CD4-positive, CD25-positive, alpha-beta regulatory T cell (primary cell): ENCODE data around the gene ANKRD11. TPM values are rescaled to one million over a fixed set of nuclear protein-coding genes. Genes with fewer than 3 reads are reported as not detected.

Experiments used
- ATAC-seq, 2 donors: fragments of 150-1000 bp; cut with Tn5 transposase; one replicate each; pipeline ENCODE4 v1.10.0; 2021; ENCODE audit warnings: low read depth in 2 of 2, moderate number of reproducible peaks in 2 of 2, moderate library complexity in 1 of 2
- DNase-seq, 3 donors: peaks; one replicate each; pipeline versions ENCODE4 v3.0.0 to v3.0.0-alpha.2; 2012 to 2022; ENCODE audit warnings: mixed read lengths in 1 of 3
- H3K27ac ChIP-seq: one replicate; pipeline ENCODE4 v1.7.0; 2013; ENCODE audit warnings: mild to moderate bottlenecking, low read length; ENCODE audit not compliant: insufficient read depth, poor library complexity, severe bottlenecking
- H3K27me3 ChIP-seq: one replicate; pipeline ENCODE4 v1.7.0; 2013; ENCODE audit warnings: low read length; ENCODE audit not compliant: control insufficient read depth, insufficient read depth
- H3K36me3 ChIP-seq: one replicate; pipeline ENCODE4 v1.7.0; 2013; ENCODE audit warnings: mild to moderate bottlenecking, low read length, moderate library complexity; ENCODE audit not compliant: control insufficient read depth, insufficient read depth
- H3K4me1 ChIP-seq: 2 replicates; pipeline ENCODE4 v1.7.0; 2013; ENCODE audit warnings: mild to moderate bottlenecking, low read length; ENCODE audit not compliant: insufficient read depth, control insufficient read depth, poor library complexity, severe bottlenecking
- H3K4me3 ChIP-seq: one replicate; pipeline ENCODE4 v1.7.0; 2013; ENCODE audit warnings: low read depth, mild to moderate bottlenecking, low read length, moderate library complexity
- H3K9me3 ChIP-seq, 2 experiments: 1 replicate in 1 of 2; 2 replicates in 1 of 2; pipeline ENCODE4 v1.7.0; 2013; ENCODE audit warnings: low read length in 2 of 2, mild to moderate bottlenecking in 1 of 2, moderate library complexity in 1 of 2; ENCODE audit not compliant: control insufficient read depth in 2 of 2
- H3K27ac Mint-ChIP-seq, 3 donors: one replicate each; pipeline ENCODE4 v1.8.0; 2020 to 2022; ENCODE audit warnings: mild to moderate bottlenecking in 3 of 3, mixed read lengths in 3 of 3, moderate library complexity in 2 of 3
- H3K27me3 Mint-ChIP-seq: one replicate; pipeline ENCODE4 v1.8.0; 2022; ENCODE audit warnings: mild to moderate bottlenecking, mixed read lengths
- H3K36me3 Mint-ChIP-seq: one replicate; pipeline ENCODE4 v1.8.0; 2020; ENCODE audit warnings: mixed read lengths
- H3K4me1 Mint-ChIP-seq, 4 donors: one replicate each; pipeline ENCODE4 v1.8.0; 2020 to 2022; ENCODE audit warnings: mixed read lengths in 4 of 4, mild to moderate bottlenecking in 1 of 4
- H3K4me3 Mint-ChIP-seq, 4 donors: one replicate each; pipeline ENCODE4 v1.8.0; 2020 to 2022; ENCODE audit warnings: mild to moderate bottlenecking in 4 of 4, mixed read lengths in 4 of 4, moderate library complexity in 3 of 4
- H3K9me3 Mint-ChIP-seq, 7 donors: one replicate each; pipeline ENCODE4 v1.8.0; 2020 to 2022; ENCODE audit warnings: mixed read lengths in 7 of 7, mild to moderate bottlenecking in 3 of 7, moderate library complexity in 2 of 7
- polyA plus RNA-seq, 4 donors: library from polyadenylated mRNA; unstranded; fragments of 300-500 nt; fragmentation: Illumina TruSeq; gene quantifications; one replicate each; pipeline ENCODE4 v1.2.3, GENCODE V29; 2021
- total RNA-seq: library from RNA; stranded (reverse); gene quantifications from one replicate; pipeline ENCODE4 v1.2.3, GENCODE V29; 2022

Gene ANKRD11
- total and polyA plus RNA-seq, 5 donors from 2014 or later = 8.7 to 323 (median 18.6) TPM

GRCh38 chr16:89312598-89313299 is 177.6 kb downstream of the ANKRD11 start:
- Mint-ChIP-seq H3K36me3 (peaks cover 6% of the 10 kb centered on the region), H3K4me3 (peak overlapping the region in 2 of 4 donors; percentile 84 to 90)

GRCh38 chr16:89312194-89312593 is 178.2 kb downstream of the ANKRD11 start:
- Mint-ChIP-seq H3K4me3 (no peak overlapping the region), H3K27me3 (no peaks in the 10 kb centered on the region), H3K9me3 (no peaks in the 10 kb centered on the region), H3K36me3 (peaks cover 7% of the 10 kb centered on the region), H3K27ac (peak overlapping the region in 1 of 3 donors; percentile 32), H3K4me1 (peaks cover 24 to 92% (median 67%) of the 10 kb centered on the region in 4 donors)
- DNase-seq (no peak), ATAC-seq (no peak)
- no peak overlapping the region for H3K4me3 ChIP-seq
- no peaks in the 10 kb centered on the region for H3K27me3 ChIP-seq
- no peak overlapping the region for H3K27ac ChIP-seq
- peaks cover 33% of the 10 kb centered on the region for H3K36me3 ChIP-seq
- H3K9me3 ChIP-seq = no peaks in the 10 kb centered on the region
- peaks cover 75% of the 10 kb centered on the region for H3K4me1 ChIP-seq

More at GRCh38 chr16:89312598-89313299, 177.6 kb downstream of the ANKRD11 start:
- Histone ChIP-seq H3K9me3 (no peaks in the 10 kb centered on the region), H3K4me1 (peaks cover 75% of the 10 kb centered on the region), H3K36me3 (peaks cover 33% of the 10 kb centered on the region), H3K27ac (peak overlapping the region; percentile 87), H3K4me3 (no peak overlapping the region), H3K27me3 (no peaks in the 10 kb centered on the region)
- ATAC-seq (no peak), DNase-seq (no peak)
- Mint-ChIP-seq H3K9me3 (no peaks in the 10 kb centered on the region), H3K27me3 (no peaks in the 10 kb centered on the region), H3K4me1 (peaks cover 24 to 92% (median 68%) of the 10 kb centered on the region in 4 donors), H3K27ac (peak overlapping the region in 2 of 3 donors; percentile 36 to 96)

- H3K4me1 Mint-ChIP-seq = peaks cover 18 to 89% (median 63%) of the 10 kb centered on the region in 4 donors
- Histone ChIP-seq H3K36me3 (peaks cover 33% of the 10 kb centered on the region), H3K4me3 (no peak overlapping the region), H3K27ac (no peak overlapping the region), H3K27me3 (no peaks in the 10 kb centered on the region), H3K4me1 (peaks cover 72% of the 10 kb centered on the region), H3K9me3 (no peaks in the 10 kb centered on the region)
- no peaks in the 10 kb centered on the region for H3K27me3 Mint-ChIP-seq
- H3K9me3 Mint-ChIP-seq = no peaks in the 10 kb centered on the region
- ATAC-seq = no peak
- peak overlapping the region in 1 of 4 donors; percentile 2 for H3K4me3 Mint-ChIP-seq
- no peak for DNase-seq
- peaks cover 10% of the 10 kb centered on the region for H3K36me3 Mint-ChIP-seq
- peak overlapping the region in 1 of 3 donors; percentile 32 for H3K27ac Mint-ChIP-seq
Measured at GRCh38 chr16:89311636-89312035, 178.7 kb downstream of the ANKRD11 start.

GRCh38 chr16:89309438-89310122 is 180.8 kb downstream of the ANKRD11 start:
- no peak overlapping the region for H3K27ac ChIP-seq
- H3K4me1 ChIP-seq = peaks cover 51% of the 10 kb centered on the region

GRCh38 chr16:89308391-89309333 is 181.7 kb downstream of the ANKRD11 start:
- ATAC-seq (peak; percentile 29 to 43), DNase-seq (peak in 1 of 3 donors; percentile 29)
- no peaks in the 10 kb centered on the region for H3K27me3 ChIP-seq
- no peak overlapping the region for H3K27ac ChIP-seq
- H3K4me3 ChIP-seq = no peak overlapping the region
- peak overlapping the region in 1 of 3 donors; percentile 81 for H3K27ac Mint-ChIP-seq
- H3K36me3 ChIP-seq = peaks cover 46% of the 10 kb centered on the region
- H3K9me3 ChIP-seq = no peaks in the 10 kb centered on the region
- peaks cover 0 to 67% (median 42%) of the 10 kb centered on the region in 4 donors for H3K4me1 Mint-ChIP-seq
- H3K9me3 Mint-ChIP-seq = no peaks in the 10 kb centered on the region
- peaks cover 42% of the 10 kb centered on the region for H3K4me1 ChIP-seq
- no peaks in the 10 kb centered on the region for H3K27me3 Mint-ChIP-seq
- peaks cover 12% of the 10 kb centered on the region for H3K36me3 Mint-ChIP-seq
- peak overlapping the region in 2 of 4 donors; percentile 47 to 64 for H3K4me3 Mint-ChIP-seq

More at GRCh38 chr16:89309438-89310122, 180.8 kb downstream of the ANKRD11 start:
- Mint-ChIP-seq H3K4me3 (no peak overlapping the region), H3K4me1 (peaks cover 7 to 68% (median 45%) of the 10 kb centered on the region in 4 donors), H3K36me3 (peaks cover 4% of the 10 kb centered on the region), H3K27me3 (no peaks in the 10 kb centered on the region), H3K27ac (no peak overlapping the region), H3K9me3 (no peaks in the 10 kb centered on the region)
- H3K9me3 ChIP-seq = no peaks in the 10 kb centered on the region
- H3K4me3 ChIP-seq = no peak overlapping the region
- peaks cover 37% of the 10 kb centered on the region for H3K36me3 ChIP-seq
- DNase-seq (no peak), ATAC-seq (no peak)
- no peaks in the 10 kb centered on the region for H3K27me3 ChIP-seq

GRCh38 chr16:89307421-89307805 is 182.9 kb downstream of the ANKRD11 start:
- ATAC-seq = no peak
- no peak overlapping the region for H3K27ac Mint-ChIP-seq
- peaks cover 31% of the 10 kb centered on the region for H3K4me1 ChIP-seq

More at GRCh38 chr16:89307421-89307805, 182.9 kb downstream of the ANKRD11 start:
- peak overlapping the region in 1 of 4 donors; percentile 38 for H3K4me3 Mint-ChIP-seq
- H3K36me3 Mint-ChIP-seq = peaks cover 18% of the 10 kb centered on the region
- H3K4me3 ChIP-seq = no peak overlapping the region
- no peak for DNase-seq
- no peaks in the 10 kb centered on the region for H3K27me3 Mint-ChIP-seq
- peaks cover 49% of the 10 kb centered on the region for H3K36me3 ChIP-seq
- no peaks in the 10 kb centered on the region for H3K9me3 ChIP-seq
- no peaks in the 10 kb centered on the region for H3K9me3 Mint-ChIP-seq
- no peaks in the 10 kb centered on the region for H3K27me3 ChIP-seq
- H3K4me1 Mint-ChIP-seq = peaks cover 4 to 67% (median 46%) of the 10 kb centered on the region in 4 donors
- no peak overlapping the region for H3K27ac ChIP-seq
